HG03066 (cell line): ENCODE results near the gene FCRL4.

Experiments
- ATAC-seq: cut with Tn5 transposase; IDR thresholded peaks from one replicate; pipeline ENCODE4 v1.9.1; 2021; ENCODE audit warnings: low read depth; ENCODE audit not compliant: unreplicated experiment

Gene FCRL4

GRCh38 chr1:157597959-157598667, at the start of gene FCRL4:
Gene FCRL4, minus strand, starts transcription at chr1:157598085. Its CDS starts 141 bp downstream, at chr1:157597944.
- ATAC-seq, result peak; percentile 53

GRCh38 chr1:157646144-157646543, 48.3 kb upstream of the FCRL4 start:
- ATAC-seq, result no peak

GRCh38 chr1:157641177-157641576, 43.3 kb upstream of the FCRL4 start:
- no peak for ATAC-seq

- ATAC-seq, result no peak
These were observed 41.9 kb upstream of the FCRL4 start for GRCh38 chr1:157639800-157640199.

- no peak for ATAC-seq
These were observed 30.9 kb upstream of the FCRL4 start for GRCh38 chr1:157628773-157629172.

GRCh38 chr1:157626099-157626498, 28.2 kb upstream of the FCRL4 start:
- ATAC-seq, result no peak

- ATAC-seq, result no peak
These were observed 26.6 kb upstream of the FCRL4 start for GRCh38 chr1:157624471-157624870.

- no peak for ATAC-seq
These were observed 24.6 kb upstream of the FCRL4 start for GRCh38 chr1:157622471-157622870.

GRCh38 chr1:157618190-157618589, 20.3 kb upstream of the FCRL4 start:
- no peak for ATAC-seq

- no peak for ATAC-seq
These were observed 2.4 kb upstream of the FCRL4 start for GRCh38 chr1:157600236-157600635.

GRCh38 chr1:157596384-157596783, 1.5 kb downstream of the FCRL4 start:
- peak; percentile 37 for ATAC-seq

GRCh38 chr1:157595356-157595755, 2.5 kb downstream of the FCRL4 start:
- ATAC-seq, result peak; percentile 67

GRCh38 chr1:157585984-157586383, 11.9 kb downstream of the FCRL4 start:
- ATAC-seq, result no peak

GRCh38 chr1:157584503-157584902, 13.4 kb downstream of the FCRL4 start:
- ATAC-seq, result no peak

- no peak for ATAC-seq
These were observed 17.1 kb downstream of the FCRL4 start for GRCh38 chr1:157580828-157581210.

- ATAC-seq, result no peak
These were observed 17.6 kb downstream of the FCRL4 start for GRCh38 chr1:157580179-157580827.

GRCh38 chr1:157577420-157577819, 20.5 kb downstream of the FCRL4 start:
- no peak for ATAC-seq

- ATAC-seq, result peak; percentile 74
These were observed 22.1 kb downstream of the FCRL4 start for GRCh38 chr1:157575744-157576143.

- ATAC-seq, result no peak
These were observed 23.0 kb downstream of the FCRL4 start for GRCh38 chr1:157574836-157575235.

- ATAC-seq, result no peak
These were observed 31.2 kb downstream of the FCRL4 start for GRCh38 chr1:157566484-157567300.

GRCh38 chr1:157562515-157562914, 35.4 kb downstream of the FCRL4 start:
- peak; percentile 81 for ATAC-seq
